Measurements from ENCODE around the gene RPL7A.

The RPL7A gene

GRCh38 chr9:133346021-133346785, 1.8 kb upstream of the RPL7A start:
- H3K4me1 ChIP-seq (ENCODE audit: control insufficient read depth in 1 of 2, insufficient read depth in 2 of 2, low read length in 2 of 2): peaks cover 25 to 31% of the 10 kb centered on the region in 2 donors

GRCh38 chr9:133347515-133347984, 468 bp upstream of the RPL7A start:
- H3K9me3 ChIP-seq (ENCODE audit: control insufficient read depth in 1 of 2, low read length in 2 of 2): no peaks in the 10 kb centered on the region
- peaks cover 25% of the 10 kb centered on the region in 2 donors for H3K4me1 ChIP-seq (ENCODE audit: control insufficient read depth in 1 of 2, insufficient read depth in 2 of 2, low read length in 2 of 2)
- H3K27ac ChIP-seq (ENCODE audit: low read depth, low read length): peak overlapping the region; percentile 96
- peaks cover 45 to 71% of the 10 kb centered on the region in 2 donors for H3K36me3 ChIP-seq (ENCODE audit: control insufficient read depth in 1 of 2, insufficient read depth in 2 of 2, low read length in 2 of 2)
- H3K27me3 ChIP-seq (ENCODE audit: control insufficient read depth in 1 of 2, insufficient read depth in 2 of 2, low read length in 2 of 2): no peaks in the 10 kb centered on the region
- H3K9ac ChIP-seq (ENCODE audit: low read depth in 1 of 2, low read length in 2 of 2): peak overlapping the region; percentile 57 to 61
- H3K4me3 ChIP-seq (ENCODE audit: low read depth in 1 of 2, low read length in 2 of 2): peak overlapping the region; percentile 98 to 99

More at GRCh38 chr9:133346021-133346785, 1.8 kb upstream of the RPL7A start:
- no peaks in the 10 kb centered on the region for H3K9me3 ChIP-seq (ENCODE audit: control insufficient read depth in 1 of 2, low read length in 2 of 2)
- peak overlapping the region; percentile 98 to 99 for H3K4me3 ChIP-seq (ENCODE audit: low read depth in 1 of 2, low read length in 2 of 2)
- H3K27me3 ChIP-seq (ENCODE audit: control insufficient read depth in 1 of 2, insufficient read depth in 2 of 2, low read length in 2 of 2): no peaks in the 10 kb centered on the region
- H3K36me3 ChIP-seq (ENCODE audit: control insufficient read depth in 1 of 2, insufficient read depth in 2 of 2, low read length in 2 of 2): peaks cover 32 to 71% of the 10 kb centered on the region in 2 donors
- H3K27ac ChIP-seq (ENCODE audit: low read depth, low read length): no peak overlapping the region
- H3K9ac ChIP-seq (ENCODE audit: low read depth in 1 of 2, low read length in 2 of 2): peak overlapping the region; percentile 57 to 61

- peaks cover 25% of the 10 kb centered on the region in 2 donors for H3K4me1 ChIP-seq (ENCODE audit: control insufficient read depth in 1 of 2, insufficient read depth in 2 of 2, low read length in 2 of 2)
- H3K4me3 ChIP-seq (ENCODE audit: low read depth in 1 of 2, low read length in 2 of 2): peak overlapping the region; percentile 98 to 99
- H3K9me3 ChIP-seq (ENCODE audit: control insufficient read depth in 1 of 2, low read length in 2 of 2): no peaks in the 10 kb centered on the region
- H3K27me3 ChIP-seq (ENCODE audit: control insufficient read depth in 1 of 2, insufficient read depth in 2 of 2, low read length in 2 of 2): no peaks in the 10 kb centered on the region
- no peak overlapping the region for H3K27ac ChIP-seq (ENCODE audit: low read depth, low read length)
- H3K9ac ChIP-seq (ENCODE audit: low read depth in 1 of 2, low read length in 2 of 2): peak overlapping the region; percentile 96 to 99
- H3K36me3 ChIP-seq (ENCODE audit: control insufficient read depth in 1 of 2, insufficient read depth in 2 of 2, low read length in 2 of 2): peaks cover 43 to 65% of the 10 kb centered on the region in 2 donors
These were observed 928 bp downstream of the RPL7A start for GRCh38 chr9:133348718-133349573.

GRCh38 chr9:133349965-133350616, 2.1 kb downstream of the RPL7A start:
- Histone ChIP-seq H3K4me1 (ENCODE audit: control insufficient read depth in 1 of 2, insufficient read depth in 2 of 2, low read length in 2 of 2) (peaks cover 27 to 30% of the 10 kb centered on the region in 2 donors), H3K4me3 (ENCODE audit: low read depth in 1 of 2, low read length in 2 of 2) (no peak overlapping the region), H3K9me3 (ENCODE audit: control insufficient read depth in 1 of 2, low read length in 2 of 2) (no peaks in the 10 kb centered on the region), H3K27ac (ENCODE audit: low read depth, low read length) (no peak overlapping the region), H3K36me3 (ENCODE audit: control insufficient read depth in 1 of 2, insufficient read depth in 2 of 2, low read length in 2 of 2) (peaks cover 34 to 60% of the 10 kb centered on the region in 2 donors), H3K27me3 (ENCODE audit: control insufficient read depth in 1 of 2, insufficient read depth in 2 of 2, low read length in 2 of 2) (no peaks in the 10 kb centered on the region), H3K9ac (ENCODE audit: low read depth in 1 of 2, low read length in 2 of 2) (peak overlapping the region in 1 of 2 donors; percentile 96)

- Histone ChIP-seq H3K36me3 (ENCODE audit: control insufficient read depth in 1 of 2, insufficient read depth in 2 of 2, low read length in 2 of 2) (peaks cover 34 to 50% of the 10 kb centered on the region in 2 donors), H3K9me3 (ENCODE audit: control insufficient read depth in 1 of 2, low read length in 2 of 2) (no peaks in the 10 kb centered on the region), H3K9ac (ENCODE audit: low read depth in 1 of 2, low read length in 2 of 2) (no peak overlapping the region), H3K4me3 (ENCODE audit: low read depth in 1 of 2, low read length in 2 of 2) (no peak overlapping the region), H3K4me1 (ENCODE audit: control insufficient read depth in 1 of 2, insufficient read depth in 2 of 2, low read length in 2 of 2) (peaks cover 27 to 31% of the 10 kb centered on the region in 2 donors), H3K27ac (ENCODE audit: low read depth, low read length) (no peak overlapping the region), H3K27me3 (ENCODE audit: control insufficient read depth in 1 of 2, insufficient read depth in 2 of 2, low read length in 2 of 2) (no peaks in the 10 kb centered on the region)
These were observed 3.5 kb downstream of the RPL7A start for GRCh38 chr9:133351526-133351907.

GRCh38 chr9:133351908-133352634, 4.1 kb downstream of the RPL7A start:
- peaks cover 23 to 30% of the 10 kb centered on the region in 2 donors for H3K4me1 ChIP-seq (ENCODE audit: control insufficient read depth in 1 of 2, insufficient read depth in 2 of 2, low read length in 2 of 2)

GRCh38 chr9:133352635-133353340, 4.8 kb downstream of the RPL7A start:
- no peak overlapping the region for H3K27ac ChIP-seq (ENCODE audit: low read depth, low read length)
- no peak overlapping the region for H3K9ac ChIP-seq (ENCODE audit: low read depth in 1 of 2, low read length in 2 of 2)
- no peak overlapping the region for H3K4me3 ChIP-seq (ENCODE audit: low read depth in 1 of 2, low read length in 2 of 2)
- H3K4me1 ChIP-seq (ENCODE audit: control insufficient read depth in 1 of 2, insufficient read depth in 2 of 2, low read length in 2 of 2): peaks cover 31 to 37% of the 10 kb centered on the region in 2 donors
- peaks cover 35 to 52% of the 10 kb centered on the region in 2 donors for H3K36me3 ChIP-seq (ENCODE audit: control insufficient read depth in 1 of 2, insufficient read depth in 2 of 2, low read length in 2 of 2)
- no peaks in the 10 kb centered on the region for H3K27me3 ChIP-seq (ENCODE audit: control insufficient read depth in 1 of 2, insufficient read depth in 2 of 2, low read length in 2 of 2)
- H3K9me3 ChIP-seq (ENCODE audit: control insufficient read depth in 1 of 2, low read length in 2 of 2): no peaks in the 10 kb centered on the region

More at GRCh38 chr9:133351908-133352634, 4.1 kb downstream of the RPL7A start:
- H3K9me3 ChIP-seq (ENCODE audit: control insufficient read depth in 1 of 2, low read length in 2 of 2): no peaks in the 10 kb centered on the region
- no peak overlapping the region for H3K27ac ChIP-seq (ENCODE audit: low read depth, low read length)
- H3K4me3 ChIP-seq (ENCODE audit: low read depth in 1 of 2, low read length in 2 of 2): no peak overlapping the region
- H3K36me3 ChIP-seq (ENCODE audit: control insufficient read depth in 1 of 2, insufficient read depth in 2 of 2, low read length in 2 of 2): peaks cover 34 to 50% of the 10 kb centered on the region in 2 donors
- no peaks in the 10 kb centered on the region for H3K27me3 ChIP-seq (ENCODE audit: control insufficient read depth in 1 of 2, insufficient read depth in 2 of 2, low read length in 2 of 2)
- no peak overlapping the region for H3K9ac ChIP-seq (ENCODE audit: low read depth in 1 of 2, low read length in 2 of 2)

- Histone ChIP-seq H3K4me3 (ENCODE audit: low read depth in 1 of 2, low read length in 2 of 2) (no peak overlapping the region), H3K27ac (ENCODE audit: low read depth, low read length) (no peak overlapping the region), H3K36me3 (ENCODE audit: control insufficient read depth in 1 of 2, insufficient read depth in 2 of 2, low read length in 2 of 2) (peaks cover 37 to 57% of the 10 kb centered on the region in 2 donors), H3K9me3 (ENCODE audit: control insufficient read depth in 1 of 2, low read length in 2 of 2) (no peaks in the 10 kb centered on the region), H3K9ac (ENCODE audit: low read depth in 1 of 2, low read length in 2 of 2) (no peak overlapping the region), H3K27me3 (ENCODE audit: control insufficient read depth in 1 of 2, insufficient read depth in 2 of 2, low read length in 2 of 2) (no peaks in the 10 kb centered on the region), H3K4me1 (ENCODE audit: control insufficient read depth in 1 of 2, insufficient read depth in 2 of 2, low read length in 2 of 2) (peaks cover 33 to 39% of the 10 kb centered on the region in 2 donors)
These were observed 5.5 kb downstream of the RPL7A start for GRCh38 chr9:133353548-133353947.

- Histone ChIP-seq H3K4me3 (ENCODE audit: low read depth in 1 of 2, low read length in 2 of 2) (no peak overlapping the region), H3K9me3 (ENCODE audit: control insufficient read depth in 1 of 2, low read length in 2 of 2) (no peaks in the 10 kb centered on the region), H3K9ac (ENCODE audit: low read depth in 1 of 2, low read length in 2 of 2) (no peak overlapping the region), H3K4me1 (ENCODE audit: control insufficient read depth in 1 of 2, insufficient read depth in 2 of 2, low read length in 2 of 2) (peaks cover 31 to 37% of the 10 kb centered on the region in 2 donors), H3K36me3 (ENCODE audit: control insufficient read depth in 1 of 2, insufficient read depth in 2 of 2, low read length in 2 of 2) (peaks cover 36 to 55% of the 10 kb centered on the region in 2 donors), H3K27ac (ENCODE audit: low read depth, low read length) (no peak overlapping the region), H3K27me3 (ENCODE audit: control insufficient read depth in 1 of 2, insufficient read depth in 2 of 2, low read length in 2 of 2) (no peaks in the 10 kb centered on the region)
These were observed 6.7 kb downstream of the RPL7A start for GRCh38 chr9:133354766-133355165.

Data from duodenal mucosa (tissue), 2 donors.